Heart left ventricle (tissue), 16 donors: ENCODE measurements around the gene KCNMA1. TPM values are rescaled to one million over a fixed set of nuclear protein-coding genes. Genes with fewer than 3 reads are reported as not detected.
A peak's percentile ranks its signal among the peaks of the same experiment; 100 is the strongest.

Source experiments
- ATAC-seq, 4 donors: fragments of 200-7000 bp; cut with Tn5 transposase; one replicate each; pipeline ENCODE4 v1.9.1; 2020 to 2022; ENCODE audit warnings: moderate library complexity in 4 of 4, mild to moderate bottlenecking in 3 of 4, moderate number of reproducible peaks in 1 of 4
- DNase-seq, 5 donors: peaks; one replicate each; pipeline ENCODE4 v3.0.0-alpha.2; 2020
- H3K27ac ChIP-seq, 12 donors: fragments of 200-600 bp; sonication (generic) in 4 of 12; one replicate each; pipeline versions ENCODE4 v1.5.0 to v1.8.0; 2016 to 2022; ENCODE audit warnings: mild to moderate bottlenecking in 2 of 12
- H3K27me3 ChIP-seq, 9 donors: fragments of 200-600 bp; sonication (generic) in 2 of 9; one replicate each; pipeline versions ENCODE4 v1.5.1 to v1.8.0; 2016 to 2022; ENCODE audit warnings: mild to moderate bottlenecking in 3 of 9
- H3K36me3 ChIP-seq, 9 donors: fragments of 200-600 bp; sonication (generic) in 2 of 9; one replicate each; pipeline versions ENCODE4 v1.5.0 to v1.8.0; 2018 to 2022; ENCODE audit warnings: mild to moderate bottlenecking in 2 of 9
- H3K4me1 ChIP-seq, 12 donors: fragments of 200-600 bp; sonication (generic) in 4 of 12; one replicate each; pipeline versions ENCODE4 v1.5.0 to v1.8.0; 2016 to 2022; ENCODE audit warnings: mild to moderate bottlenecking in 3 of 12
- H3K4me3 ChIP-seq, 12 donors: fragments of 200-600 bp; sonication (generic) in 4 of 12; one replicate each; pipeline versions ENCODE4 v1.5.0 to v1.8.0; 2017 to 2022; ENCODE audit warnings: mild to moderate bottlenecking in 9 of 12, moderate library complexity in 4 of 12
- H3K9me3 ChIP-seq, 12 donors: fragments of 200-600 bp; sonication (generic) in 4 of 12; one replicate each; pipeline versions ENCODE4 v1.5.0 to v1.8.0; 2016 to 2022; ENCODE audit warnings: mild to moderate bottlenecking in 1 of 12
- POLR2A ChIP-seq, 2 donors: fragments of 450-650 bp; IDR thresholded peaks; one replicate each; pipeline ENCODE4 v1.6.1; 2017; ENCODE audit warnings: antibody characterized with exemption in 2 of 2, mild to moderate bottlenecking in 2 of 2, moderate library complexity in 2 of 2
- WGBS, 4 donors: extraction: QIAGEN DNeasy Blood & Tissue Kit in 2 of 4; methylation state at CpG; one replicate each; pipeline versions ENCODE4 v1.1.5 to v1.1.7; 2013 to 2018; 5-methylcytosine and 5-hydroxymethylcytosine counted together
- intact Hi-C, 10 donors: fragments of 100-400 bp; cut with DNase I; formaldehyde crosslinking; loops; one replicate each; pipeline versions ENCODE4 v1.11.1 to v1.14.2; 2022
- polyA plus RNA-seq, 2 donors: library from polyadenylated mRNA; stranded (reverse); fragments of 200-250 nt; gene quantifications; one replicate each; pipeline ENCODE4 v1.2.3, GENCODE V29; 2013
- total RNA-seq, 9 donors: library from RNA; depleted of rRNA in 2 of 9; stranded (reverse); fragments of >200 nt in 2 of 9; fragmentation: NEBNext Ultra II Directional in 3 of 9; extraction: Animal tissue kit (Norgen Biotek cat#: 25700) in 3 of 9; gene quantifications; one replicate each; pipeline versions ENCODE4 v1.1.0 to v1.2.4, GENCODE V29; 2016 to 2023
- TF ChIP-seq, protein P1 (sequence below), 12 donors: fragments of 200-600 bp; sonication (generic) in 4 of 12; IDR thresholded peaks; one replicate each; pipeline versions ENCODE4 v1.5.0 to v1.8.0; 2018 to 2022; ENCODE audit warnings: antibody characterized with exemption in 12 of 12, mild to moderate bottlenecking in 5 of 12
- donor health status: ischemic (EF 13 %, LVEDD 7.1; RV severe dilation, severe dysfunction).
- donor health status: healthy with polysubstance abuse.
- donor health status: DM: no; HTN: yes; CAD: no.
- donor health status: DM: no; HTN: no; CAD: no.
- donor health status: ischemic (EF 25% LVEDD 6.9; RV normal size, moderate dysfunction).
- donor health status: ischemic (EF 25% LVEDD 5.7; RV mildly dilated, moderate dysfunction).
- donor health status: healthy.
- donor health status: DM: yes; HTN: yes; CAD: no.
- donor health status: ischemic (EF 35%, LVEDD 5.7; RV mildly dilated, moderate dysfunction).
- donor health status: nonischemic (EF 11% LVEDD 7.7; RV severe dilation, severe dysfunction).
- donor health status: DM: yes; HTN: yes; CAD: no.
- donor health status: PGD.
- donor health status: ischemic (EF 29% LVEDD 5.4; RV normal size, mild dysfunction).
- donor health status: nonischemic (EF 23%, LVEDD 6.1; RV moderate dilation, normal function).

KCNMA1 gene
- total and polyA plus RNA-seq, 11 donors: 0.39 to 8.7 (median 1.7) TPM

DNA sequence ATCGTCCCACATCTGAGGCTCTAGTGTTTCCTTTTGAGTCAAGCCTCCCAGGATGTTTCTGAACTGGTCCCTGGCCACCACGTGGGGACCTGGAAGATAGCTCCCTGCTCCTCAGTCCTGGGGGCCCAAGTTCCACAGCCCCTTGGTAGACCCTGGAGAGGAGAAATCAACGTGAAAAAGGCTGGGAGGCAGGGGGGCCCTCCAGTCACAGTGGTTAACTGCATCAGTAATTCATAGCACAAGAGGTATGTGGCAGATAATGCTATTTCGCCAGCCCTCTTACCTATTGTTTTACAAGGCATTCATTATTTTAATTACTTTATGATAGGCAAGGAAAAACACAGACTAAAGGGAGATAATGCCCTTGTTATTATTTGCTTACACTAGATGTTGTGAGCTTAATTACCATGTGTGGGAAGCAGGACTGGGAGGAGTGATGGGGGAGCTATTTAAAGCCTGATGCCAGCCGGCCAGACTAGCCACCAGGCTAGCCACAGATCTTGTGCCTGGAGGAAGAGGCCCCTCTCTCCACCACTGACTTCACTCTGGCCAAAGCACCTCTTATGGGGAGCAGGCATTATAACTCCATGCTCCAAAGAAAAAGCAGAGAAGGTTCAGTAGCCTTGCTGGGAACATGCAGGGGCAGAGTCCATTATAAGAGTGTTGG is 230.7 kb downstream of the KCNMA1 start:
- Histone ChIP-seq H3K9me3 (no peaks in the 10 kb centered on the region), H3K27me3 (peaks cover 0 to 38% (median 0%) of the 10 kb centered on the region in 9 donors), H3K4me1 (peaks cover 0 to 7% (median 0%) of the 10 kb centered on the region in 12 donors), H3K4me3 (no peak overlapping the region), H3K36me3 (no peaks in the 10 kb centered on the region), H3K27ac (peak overlapping the region in 1 of 12 donors; percentile 71)
- DNase-seq (no peak), ATAC-seq (no peak)
- intact Hi-C loops: no loop called here
- TF ChIP-seq, protein P1, sequence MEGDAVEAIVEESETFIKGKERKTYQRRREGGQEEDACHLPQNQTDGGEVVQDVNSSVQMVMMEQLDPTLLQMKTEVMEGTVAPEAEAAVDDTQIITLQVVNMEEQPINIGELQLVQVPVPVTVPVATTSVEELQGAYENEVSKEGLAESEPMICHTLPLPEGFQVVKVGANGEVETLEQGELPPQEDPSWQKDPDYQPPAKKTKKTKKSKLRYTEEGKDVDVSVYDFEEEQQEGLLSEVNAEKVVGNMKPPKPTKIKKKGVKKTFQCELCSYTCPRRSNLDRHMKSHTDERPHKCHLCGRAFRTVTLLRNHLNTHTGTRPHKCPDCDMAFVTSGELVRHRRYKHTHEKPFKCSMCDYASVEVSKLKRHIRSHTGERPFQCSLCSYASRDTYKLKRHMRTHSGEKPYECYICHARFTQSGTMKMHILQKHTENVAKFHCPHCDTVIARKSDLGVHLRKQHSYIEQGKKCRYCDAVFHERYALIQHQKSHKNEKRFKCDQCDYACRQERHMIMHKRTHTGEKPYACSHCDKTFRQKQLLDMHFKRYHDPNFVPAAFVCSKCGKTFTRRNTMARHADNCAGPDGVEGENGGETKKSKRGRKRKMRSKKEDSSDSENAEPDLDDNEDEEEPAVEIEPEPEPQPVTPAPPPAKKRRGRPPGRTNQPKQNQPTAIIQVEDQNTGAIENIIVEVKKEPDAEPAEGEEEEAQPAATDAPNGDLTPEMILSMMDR (IDR thresholded peaks at IDR 0.05): no peak
- TF ChIP-seq POLR2A (IDR thresholded peaks at IDR 0.05): no peak
- 48 to 60% (median 55%) methylated on average over 5 of the region's 5 CpGs for WGBS, 4 donors

DNA sequence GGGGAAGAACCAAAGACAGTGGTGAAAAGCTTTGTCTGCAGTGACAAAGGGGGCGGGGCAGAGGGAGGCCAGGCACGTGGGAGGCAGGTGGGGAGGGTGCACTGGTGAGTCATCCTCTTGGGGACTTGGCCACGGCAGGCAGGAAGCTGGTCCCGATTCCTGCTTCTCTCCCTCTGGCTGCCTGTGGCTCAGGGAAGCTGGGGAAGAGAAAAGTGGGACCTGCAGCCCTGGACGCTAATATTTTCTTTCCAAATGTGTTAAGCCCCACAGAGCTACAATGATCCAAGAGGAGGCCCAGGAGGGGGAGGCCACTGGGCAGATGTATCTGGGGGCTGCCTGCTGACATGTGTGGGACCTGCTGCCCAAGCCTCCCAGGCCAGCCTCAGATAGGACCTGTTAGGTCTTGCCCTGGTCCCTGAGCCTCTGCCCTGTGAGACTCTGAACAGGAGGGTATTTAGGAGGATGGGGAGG is 231.8 kb downstream of the KCNMA1 start:
- peak in 4 of 5 donors; percentile 33 to 61 (median 56) for DNase-seq
- Histone ChIP-seq H3K4me3 (no peak overlapping the region), H3K36me3 (no peaks in the 10 kb centered on the region), H3K27me3 (peaks cover 0 to 29% (median 0%) of the 10 kb centered on the region in 9 donors), H3K27ac (peak overlapping the region in 1 of 12 donors; percentile 71), H3K9me3 (no peaks in the 10 kb centered on the region), H3K4me1 (peaks cover 0 to 7% (median 0%) of the 10 kb centered on the region in 12 donors)
- intact Hi-C loops: no loop called here
- peak in 3 of 4 donors; percentile 79 to 94 (median 84) for ATAC-seq
- no peak for TF ChIP-seq POLR2A (IDR thresholded peaks at IDR 0.05)
- TF ChIP-seq, protein P1 (IDR thresholded peaks at IDR 0.05): no peak
- WGBS, 4 donors: 15 to 18% (median 16%) methylated on average over 5 of the region's 5 CpGs

DNA sequence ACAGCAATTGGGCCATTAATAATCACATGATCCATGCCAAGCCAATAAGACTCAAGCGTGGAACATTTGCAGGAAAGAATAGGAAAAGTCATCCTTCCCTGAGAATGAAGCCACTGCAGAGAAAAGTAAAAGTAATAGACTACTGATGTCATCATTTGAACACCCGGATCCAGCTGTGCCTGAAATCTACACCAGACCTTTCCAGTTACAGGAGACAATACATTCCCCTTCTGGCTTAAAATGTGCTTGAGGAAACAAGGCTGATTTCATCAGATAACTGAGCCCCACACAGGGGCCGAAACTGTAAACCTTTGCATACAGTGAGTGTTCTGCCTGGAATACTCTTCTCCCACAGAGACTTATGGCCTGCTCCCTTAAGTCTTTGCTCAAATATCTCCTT is 232.8 kb downstream of the KCNMA1 start:
- Histone ChIP-seq H3K27ac (no peak overlapping the region), H3K27me3 (peaks cover 0 to 21% (median 0%) of the 10 kb centered on the region in 9 donors)
- ATAC-seq: no peak

DNA sequence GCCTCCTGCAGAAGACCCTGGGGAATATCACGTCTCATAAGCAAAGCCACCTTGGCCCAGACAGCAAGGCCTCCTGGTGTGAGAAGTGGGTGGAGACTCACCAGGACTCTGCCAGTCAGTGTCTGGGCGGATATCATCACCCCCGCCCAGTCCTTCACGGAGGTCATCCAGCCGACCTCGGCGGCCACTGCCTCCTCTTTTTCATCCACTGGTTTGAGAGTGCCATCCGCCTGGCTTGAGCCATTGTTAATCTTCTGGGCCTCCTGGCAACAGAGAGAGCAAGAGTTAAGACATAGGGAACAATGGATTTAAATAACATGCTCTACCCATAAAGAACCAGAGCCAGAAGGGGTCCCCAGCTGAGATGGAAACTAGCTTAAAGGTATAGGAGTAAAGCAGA is 233.8 kb downstream of the KCNMA1 start:
- Histone ChIP-seq H3K4me3 (no peak overlapping the region), H3K27me3 (peaks cover 0 to 13% (median 0%) of the 10 kb centered on the region in 9 donors), H3K36me3 (no peaks in the 10 kb centered on the region), H3K9me3 (no peaks in the 10 kb centered on the region), H3K27ac (no peak overlapping the region), H3K4me1 (peaks cover 0 to 7% (median 0%) of the 10 kb centered on the region in 12 donors)
- ATAC-seq (no peak), DNase-seq (no peak)
- intact Hi-C loops: no loop called here
- WGBS, 4 donors: 72 to 82% (median 79%) methylated on average over 8 of the region's 8 CpGs
- TF ChIP-seq, protein P1 (IDR thresholded peaks at IDR 0.05): no peak
- TF ChIP-seq POLR2A (IDR thresholded peaks at IDR 0.05): no peak

More for the DNA sequence above, 232.8 kb downstream of the KCNMA1 start:
- Histone ChIP-seq H3K9me3 (no peaks in the 10 kb centered on the region), H3K36me3 (no peaks in the 10 kb centered on the region), H3K4me3 (no peak overlapping the region), H3K4me1 (peaks cover 0 to 7% (median 0%) of the 10 kb centered on the region in 12 donors)
- TF ChIP-seq, protein P1 (IDR thresholded peaks at IDR 0.05): no peak
- no peak for TF ChIP-seq POLR2A (IDR thresholded peaks at IDR 0.05)
- 60 to 62% (median 61%) methylated on average over 3 of the region's 3 CpGs for WGBS, 4 donors
- intact Hi-C loops: no loop called here
- DNase-seq: no peak
